Nucleus accumbens (tissue), 56 donors: ENCODE results near the gene IMP3.
"Not testable (repeated sequence)": the region's sequence is repeated elsewhere in the genome, so short reads cannot be mapped to it uniquely, and the experiment has no call there.

Experiments used
- DNase-seq, 56 donors: peaks; one replicate each; lab custom pipeline; 2025; lab: John Stamatoyannopoulos, UW

Gene IMP3

GRCh38 chr15:75633922-75634321 lies 6.1 kb downstream of the IMP3 start:
- DNase-seq: not testable (repeated sequence)

GRCh38 chr15:75631935-75632334 lies 8.1 kb downstream of the IMP3 start:
- no peak for DNase-seq

GRCh38 chr15:75625542-75626347 lies 14.3 kb downstream of the IMP3 start, which contains the start of gene SNUPN:
Gene SNUPN (minus strand): TSS chr15:75625725. CDS start chr15:75621051, 4,674 bp downstream.
- DNase-seq: peak; percentile 46 to 95 (median 88)

- DNase-seq: no peak
Measured at GRCh38 chr15:75622505-75622904, 17.5 kb downstream of the IMP3 start.

GRCh38 chr15:75620841-75621391 lies 19.1 kb downstream of the IMP3 start:
- peak in 7 of 56 donors; percentile 3 to 41 (median 25) for DNase-seq

- no peak for DNase-seq
Measured at GRCh38 chr15:75620058-75620820, 19.8 kb downstream of the IMP3 start.

- DNase-seq: no peak
Measured at GRCh38 chr15:75616766-75617165, 23.3 kb downstream of the IMP3 start.

- no peak for DNase-seq
Measured at GRCh38 chr15:75606711-75607699, 33.0 kb downstream of the IMP3 start.

- no peak for DNase-seq
Measured at GRCh38 chr15:75606026-75606425, 34.0 kb downstream of the IMP3 start.

- no peak for DNase-seq
Measured at GRCh38 chr15:75599401-75599800, 40.6 kb downstream of the IMP3 start.

GRCh38 chr15:75598361-75598760 lies 41.7 kb downstream of the IMP3 start:
- DNase-seq: no peak

- no peak for DNase-seq
Measured at GRCh38 chr15:75597667-75598341, 42.2 kb downstream of the IMP3 start.

- peak in 2 of 56 donors; percentile 4 to 6 for DNase-seq
Measured at GRCh38 chr15:75596703-75597345, 43.2 kb downstream of the IMP3 start.

GRCh38 chr15:75594276-75594675 lies 45.7 kb downstream of the IMP3 start:
- no peak for DNase-seq

GRCh38 chr15:75591655-75592364 lies 48.2 kb downstream of the IMP3 start:
- DNase-seq: no peak

GRCh38 chr15:75590239-75590638 lies 49.8 kb downstream of the IMP3 start:
- DNase-seq: no peak
